ENCODE results near the gene GIMAP1. TPM values are rescaled to one million over a fixed set of nuclear protein-coding genes. Genes with fewer than 3 reads are reported as not detected.

Gene GIMAP1
- polyA plus RNA-seq, 1 donor (not counting 4 experiments of a cell fraction or from before 2014, with no cell fraction given) = not detected

- H3K4me2 ChIP-seq (ENCODE audit: control insufficient read depth, extremely low read depth, insufficient read depth, low read depth, low read length) = no peak overlapping the region
- H2AFZ ChIP-seq (ENCODE audit: control insufficient read depth, low read length) = no peak overlapping the region
- no peaks in the 10 kb centered on the region for H3K4me1 ChIP-seq (ENCODE audit: control insufficient read depth, extremely low read depth, insufficient read depth, low read length)
- no peak overlapping the region for H3K27ac ChIP-seq (ENCODE audit: control insufficient read depth, insufficient read depth, low read length)
- no peak overlapping the region for H3K4me3 ChIP-seq (ENCODE audit: control insufficient read depth in 2 of 3, extremely low read depth in 1 of 3, insufficient read depth in 2 of 3, low read depth in 1 of 3, low read length in 3 of 3)
- no peaks in the 10 kb centered on the region for H3K9me3 ChIP-seq (ENCODE audit: control insufficient read depth, low read depth, low read length)
- H3K79me2 ChIP-seq (ENCODE audit: control insufficient read depth, insufficient read depth, low read length) = no peaks in the 10 kb centered on the region
- H3K27me3 ChIP-seq (ENCODE audit: control insufficient read depth, extremely low read depth, insufficient read depth, low read length) = no peaks in the 10 kb centered on the region
- no peak for TF ChIP-seq CTCF (optimal IDR thresholded peaks at IDR 0.05 in 1 of 3, IDR thresholded peaks at IDR 0.05 in 1 of 3, conservative IDR thresholded peaks at IDR 0.05 in 1 of 3; ENCODE audit: extremely low read depth in 1 of 3, insufficient read depth in 2 of 3, low read length in 3 of 3)
- no peak for TF ChIP-seq EZH2 (IDR thresholded peaks at IDR 0.05; ENCODE audit: low read length)
- H3K36me3 ChIP-seq (ENCODE audit: control insufficient read depth in 2 of 2, extremely low read depth in 1 of 2, insufficient read depth in 2 of 2, low read length in 2 of 2) = no peaks in the 10 kb centered on the region
- dilution Hi-C loops (cut with MboI; ENCODE audit: extremely low pct_ligation_motif_present, low sequenced_read_pairs) = no loop called here
- DNase-seq (ENCODE audit: low read depth, low spot score) (no peak), FAIRE-seq (no peak)
- no peaks in the 10 kb centered on the region for H4K20me1 ChIP-seq (ENCODE audit: control insufficient read depth, extremely low read depth, insufficient read depth, low read length)
- no peak overlapping the region for H3K9ac ChIP-seq (ENCODE audit: control insufficient read depth, extremely low read depth, insufficient read depth, low read length)
- no peaks in the 10 kb centered on the region for H3K9me1 ChIP-seq (ENCODE audit: control insufficient read depth, extremely low read depth, insufficient read depth, low read length)
Observed at GRCh38 chr7:150751702-150752101, 35.3 kb downstream of the GIMAP1 start.

GRCh38 chr7:150753239-150753638 is 36.8 kb downstream of the GIMAP1 start:
- H3K79me2 ChIP-seq (ENCODE audit: control insufficient read depth, insufficient read depth, low read length) = no peaks in the 10 kb centered on the region
- dilution Hi-C loops (cut with MboI; ENCODE audit: extremely low pct_ligation_motif_present, low sequenced_read_pairs) = no loop called here
- no peak overlapping the region for H3K4me3 ChIP-seq (ENCODE audit: control insufficient read depth in 2 of 3, extremely low read depth in 1 of 3, insufficient read depth in 2 of 3, low read depth in 1 of 3, low read length in 3 of 3)
- no peak overlapping the region for H3K9ac ChIP-seq (ENCODE audit: control insufficient read depth, extremely low read depth, insufficient read depth, low read length)
- no peaks in the 10 kb centered on the region for H3K4me1 ChIP-seq (ENCODE audit: control insufficient read depth, extremely low read depth, insufficient read depth, low read length)
- H3K27ac ChIP-seq (ENCODE audit: control insufficient read depth, insufficient read depth, low read length) = no peak overlapping the region
- H3K4me2 ChIP-seq (ENCODE audit: control insufficient read depth, extremely low read depth, insufficient read depth, low read depth, low read length) = no peak overlapping the region
- H3K9me3 ChIP-seq (ENCODE audit: control insufficient read depth, low read depth, low read length) = no peaks in the 10 kb centered on the region
- H3K9me1 ChIP-seq (ENCODE audit: control insufficient read depth, extremely low read depth, insufficient read depth, low read length) = no peaks in the 10 kb centered on the region
- DNase-seq (ENCODE audit: low read depth, low spot score) (no peak), FAIRE-seq (no peak)
- no peaks in the 10 kb centered on the region for H3K36me3 ChIP-seq (ENCODE audit: control insufficient read depth in 2 of 2, extremely low read depth in 1 of 2, insufficient read depth in 2 of 2, low read length in 2 of 2)
- H2AFZ ChIP-seq (ENCODE audit: control insufficient read depth, low read length) = no peak overlapping the region
- no peaks in the 10 kb centered on the region for H3K27me3 ChIP-seq (ENCODE audit: control insufficient read depth, extremely low read depth, insufficient read depth, low read length)
- H4K20me1 ChIP-seq (ENCODE audit: control insufficient read depth, extremely low read depth, insufficient read depth, low read length) = no peaks in the 10 kb centered on the region
- TF ChIP-seq CTCF (optimal IDR thresholded peaks at IDR 0.05 in 1 of 3, IDR thresholded peaks at IDR 0.05 in 1 of 3, conservative IDR thresholded peaks at IDR 0.05 in 1 of 3; ENCODE audit: extremely low read depth in 1 of 3, insufficient read depth in 2 of 3, low read length in 3 of 3) = no peak
- TF ChIP-seq EZH2 (IDR thresholded peaks at IDR 0.05; ENCODE audit: low read length) = no peak

Measured in keratinocyte (primary cell).